ENCODE measurements around the gene MEIS1. TPM values are rescaled to one million over a fixed set of nuclear protein-coding genes. Genes with fewer than 3 reads are reported as not detected.

The MEIS1 gene
- total RNA-seq, 2 donors from 2014 or later: 1.8 to 2.3 TPM

GRCh38 chr2:66464930-66465637, 30.2 kb downstream of the MEIS1 start:
- H3K4me1 ChIP-seq (ENCODE audit: control insufficient read depth, insufficient read depth, low read length): no peaks in the 10 kb centered on the region
- Mint-ChIP-seq H3K4me1 (peaks cover 12% of the 10 kb centered on the region), H3K4me3 (no peak overlapping the region), H3K9me3 (no peaks in the 10 kb centered on the region), H3K27me3 (ENCODE audit: insufficient read depth) (peaks cover 3% of the 10 kb centered on the region), H3K36me3 (ENCODE audit: low read depth) (no peaks in the 10 kb centered on the region), H3K27ac (no peak overlapping the region)
- no peaks in the 10 kb centered on the region for H3K9me3 ChIP-seq (ENCODE audit: control insufficient read depth, low read length)
- H3K9ac ChIP-seq (ENCODE audit: extremely low read depth, low read length, poor library complexity, severe bottlenecking): no peak overlapping the region
- H3K27me3 ChIP-seq (ENCODE audit: control insufficient read depth, insufficient read depth, low read length, poor library complexity, severe bottlenecking): no peaks in the 10 kb centered on the region
- WGBS, 2 experiments (ENCODE audit: insufficient coverage in 1 of 2, insufficient read length in 1 of 2): 90 to 99% methylated on average over 2 to 3 of the region's 4 CpGs
- TF ChIP-seq CTCF (conservative IDR thresholded peaks at IDR 0.05): no peak
- DNase-seq: no peak
- no peaks in the 10 kb centered on the region for H3K36me3 ChIP-seq (ENCODE audit: control insufficient read depth, insufficient read depth, low read length)
- no peak overlapping the region for H3K27ac ChIP-seq (ENCODE audit: low read depth, low read length)
- H3K4me3 ChIP-seq (ENCODE audit: low read length): no peak overlapping the region

GRCh38 chr2:66466433-66466832, 31.5 kb downstream of the MEIS1 start:
- H3K27me3 ChIP-seq (ENCODE audit: control insufficient read depth, insufficient read depth, low read length, poor library complexity, severe bottlenecking): no peaks in the 10 kb centered on the region
- Mint-ChIP-seq H3K9me3 (no peaks in the 10 kb centered on the region), H3K36me3 (ENCODE audit: low read depth) (no peaks in the 10 kb centered on the region), H3K4me3 (no peak overlapping the region), H3K27ac (no peak overlapping the region), H3K27me3 (ENCODE audit: insufficient read depth) (no peaks in the 10 kb centered on the region), H3K4me1 (peaks cover 16% of the 10 kb centered on the region)
- no peak for TF ChIP-seq CTCF (conservative IDR thresholded peaks at IDR 0.05)
- no peaks in the 10 kb centered on the region for H3K36me3 ChIP-seq (ENCODE audit: control insufficient read depth, insufficient read depth, low read length)
- H3K27ac ChIP-seq (ENCODE audit: low read depth, low read length): no peak overlapping the region
- 87 to 100% methylated on average over 2 of the region's 2 CpGs for WGBS, 2 experiments (ENCODE audit: insufficient coverage in 1 of 2, insufficient read length in 1 of 2)
- H3K4me1 ChIP-seq (ENCODE audit: control insufficient read depth, insufficient read depth, low read length): no peaks in the 10 kb centered on the region
- DNase-seq: no peak
- H3K4me3 ChIP-seq (ENCODE audit: low read length): no peak overlapping the region
- no peaks in the 10 kb centered on the region for H3K9me3 ChIP-seq (ENCODE audit: control insufficient read depth, low read length)
- no peak overlapping the region for H3K9ac ChIP-seq (ENCODE audit: extremely low read depth, low read length, poor library complexity, severe bottlenecking)

GRCh38 chr2:66467718-66468117, 32.8 kb downstream of the MEIS1 start:
- H3K9me3 ChIP-seq (ENCODE audit: control insufficient read depth, low read length): no peaks in the 10 kb centered on the region
- Mint-ChIP-seq H3K4me1 (peaks cover 16% of the 10 kb centered on the region), H3K27ac (no peak overlapping the region), H3K36me3 (ENCODE audit: low read depth) (no peaks in the 10 kb centered on the region), H3K4me3 (no peak overlapping the region), H3K27me3 (ENCODE audit: insufficient read depth) (no peaks in the 10 kb centered on the region), H3K9me3 (no peaks in the 10 kb centered on the region)
- H3K27me3 ChIP-seq (ENCODE audit: control insufficient read depth, insufficient read depth, low read length, poor library complexity, severe bottlenecking): no peaks in the 10 kb centered on the region
- no peak overlapping the region for H3K4me3 ChIP-seq (ENCODE audit: low read length)
- no peaks in the 10 kb centered on the region for H3K36me3 ChIP-seq (ENCODE audit: control insufficient read depth, insufficient read depth, low read length)
- DNase-seq: no peak
- no peak overlapping the region for H3K9ac ChIP-seq (ENCODE audit: extremely low read depth, low read length, poor library complexity, severe bottlenecking)
- H3K27ac ChIP-seq (ENCODE audit: low read depth, low read length): no peak overlapping the region
- no peak for TF ChIP-seq CTCF (conservative IDR thresholded peaks at IDR 0.05)
- H3K4me1 ChIP-seq (ENCODE audit: control insufficient read depth, insufficient read depth, low read length): no peaks in the 10 kb centered on the region

Measured in endodermal cell (in vitro differentiated cells).